ENCODE data around the gene TOMM34. TPM values are rescaled to one million over a fixed set of nuclear protein-coding genes. Genes with fewer than 3 reads are reported as not detected.
A peak's percentile ranks its signal among the peaks of the same experiment; 100 is the strongest.

The TOMM34 gene
- total and polyA plus RNA-seq, 2 of the 13 experiments (the other 11 are each of a cell fraction or from before 2014, with no cell fraction given): 36.2 to 52.0 TPM

GRCh38 chr20:44966030-44966961 lies 6.1 kb upstream of the TOMM34 start, which contains the start of gene STK4 (continued):
- TF ChIP-seq HMGXB4 (CRISPR knock-in tag; IDR thresholded peaks at IDR 0.05; ENCODE audit: borderline replicate concordance in 1 of 2, low read depth in 1 of 2) (peak; percentile 96 to 99), ZNF597 (CRISPR knock-in tag; IDR thresholded peaks at IDR 0.05) (peak; percentile 77; the same call in 1 of the 2 replicates), WIZ (CRISPR knock-in tag; IDR thresholded peaks at IDR 0.05) (peak; percentile 95), ZNF282 (IDR thresholded peaks at IDR 0.05; ENCODE audit: partially characterized antibody) (no peak), KDM4B (CRISPR knock-in tag; IDR thresholded peaks at IDR 0.05) (peak; percentile 89), ZNF3 (CRISPR knock-in tag; IDR thresholded peaks at IDR 0.05) (peak; percentile 54; the same call in 1 of the 2 replicates), NCOA1 (CRISPR knock-in tag; IDR thresholded peaks at IDR 0.05) (no peak), ZNF879 (CRISPR knock-in tag; IDR thresholded peaks at IDR 0.05) (peak; percentile 41; the same call in 1 of the 2 replicates), KLF16 (CRISPR knock-in tag; IDR thresholded peaks at IDR 0.05) (peak in 1 of 2 experiments; percentile 97; a peak in 2 of 4 replicates), SKI (IDR thresholded peaks at IDR 0.05; ENCODE audit: partially characterized antibody) (peak; percentile 55), LCORL (IDR thresholded peaks at IDR 0.05) (no peak), LCORL (CRISPR knock-in tag; IDR thresholded peaks at IDR 0.05) (peak; percentile 96)
- TF ChIP-seq, protein P1, sequence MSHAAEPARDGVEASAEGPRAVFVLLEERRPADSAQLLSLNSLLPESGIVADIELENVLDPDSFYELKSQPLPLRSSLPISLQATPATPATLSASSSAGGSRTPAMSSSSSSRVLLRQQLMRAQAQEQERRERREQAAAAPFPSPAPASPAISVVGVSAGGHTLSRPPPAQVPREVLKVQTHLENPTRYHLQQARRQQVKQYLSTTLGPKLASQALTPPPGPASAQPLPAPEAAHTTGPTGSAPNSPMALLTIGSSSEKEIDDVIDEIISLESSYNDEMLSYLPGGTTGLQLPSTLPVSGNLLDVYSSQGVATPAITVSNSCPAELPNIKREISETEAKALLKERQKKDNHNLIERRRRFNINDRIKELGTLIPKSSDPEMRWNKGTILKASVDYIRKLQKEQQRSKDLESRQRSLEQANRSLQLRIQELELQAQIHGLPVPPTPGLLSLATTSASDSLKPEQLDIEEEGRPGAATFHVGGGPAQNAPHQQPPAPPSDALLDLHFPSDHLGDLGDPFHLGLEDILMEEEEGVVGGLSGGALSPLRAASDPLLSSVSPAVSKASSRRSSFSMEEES (CRISPR knock-in tag; IDR thresholded peaks at IDR 0.05): peak; percentile 98
- TF ChIP-seq, protein P2, sequence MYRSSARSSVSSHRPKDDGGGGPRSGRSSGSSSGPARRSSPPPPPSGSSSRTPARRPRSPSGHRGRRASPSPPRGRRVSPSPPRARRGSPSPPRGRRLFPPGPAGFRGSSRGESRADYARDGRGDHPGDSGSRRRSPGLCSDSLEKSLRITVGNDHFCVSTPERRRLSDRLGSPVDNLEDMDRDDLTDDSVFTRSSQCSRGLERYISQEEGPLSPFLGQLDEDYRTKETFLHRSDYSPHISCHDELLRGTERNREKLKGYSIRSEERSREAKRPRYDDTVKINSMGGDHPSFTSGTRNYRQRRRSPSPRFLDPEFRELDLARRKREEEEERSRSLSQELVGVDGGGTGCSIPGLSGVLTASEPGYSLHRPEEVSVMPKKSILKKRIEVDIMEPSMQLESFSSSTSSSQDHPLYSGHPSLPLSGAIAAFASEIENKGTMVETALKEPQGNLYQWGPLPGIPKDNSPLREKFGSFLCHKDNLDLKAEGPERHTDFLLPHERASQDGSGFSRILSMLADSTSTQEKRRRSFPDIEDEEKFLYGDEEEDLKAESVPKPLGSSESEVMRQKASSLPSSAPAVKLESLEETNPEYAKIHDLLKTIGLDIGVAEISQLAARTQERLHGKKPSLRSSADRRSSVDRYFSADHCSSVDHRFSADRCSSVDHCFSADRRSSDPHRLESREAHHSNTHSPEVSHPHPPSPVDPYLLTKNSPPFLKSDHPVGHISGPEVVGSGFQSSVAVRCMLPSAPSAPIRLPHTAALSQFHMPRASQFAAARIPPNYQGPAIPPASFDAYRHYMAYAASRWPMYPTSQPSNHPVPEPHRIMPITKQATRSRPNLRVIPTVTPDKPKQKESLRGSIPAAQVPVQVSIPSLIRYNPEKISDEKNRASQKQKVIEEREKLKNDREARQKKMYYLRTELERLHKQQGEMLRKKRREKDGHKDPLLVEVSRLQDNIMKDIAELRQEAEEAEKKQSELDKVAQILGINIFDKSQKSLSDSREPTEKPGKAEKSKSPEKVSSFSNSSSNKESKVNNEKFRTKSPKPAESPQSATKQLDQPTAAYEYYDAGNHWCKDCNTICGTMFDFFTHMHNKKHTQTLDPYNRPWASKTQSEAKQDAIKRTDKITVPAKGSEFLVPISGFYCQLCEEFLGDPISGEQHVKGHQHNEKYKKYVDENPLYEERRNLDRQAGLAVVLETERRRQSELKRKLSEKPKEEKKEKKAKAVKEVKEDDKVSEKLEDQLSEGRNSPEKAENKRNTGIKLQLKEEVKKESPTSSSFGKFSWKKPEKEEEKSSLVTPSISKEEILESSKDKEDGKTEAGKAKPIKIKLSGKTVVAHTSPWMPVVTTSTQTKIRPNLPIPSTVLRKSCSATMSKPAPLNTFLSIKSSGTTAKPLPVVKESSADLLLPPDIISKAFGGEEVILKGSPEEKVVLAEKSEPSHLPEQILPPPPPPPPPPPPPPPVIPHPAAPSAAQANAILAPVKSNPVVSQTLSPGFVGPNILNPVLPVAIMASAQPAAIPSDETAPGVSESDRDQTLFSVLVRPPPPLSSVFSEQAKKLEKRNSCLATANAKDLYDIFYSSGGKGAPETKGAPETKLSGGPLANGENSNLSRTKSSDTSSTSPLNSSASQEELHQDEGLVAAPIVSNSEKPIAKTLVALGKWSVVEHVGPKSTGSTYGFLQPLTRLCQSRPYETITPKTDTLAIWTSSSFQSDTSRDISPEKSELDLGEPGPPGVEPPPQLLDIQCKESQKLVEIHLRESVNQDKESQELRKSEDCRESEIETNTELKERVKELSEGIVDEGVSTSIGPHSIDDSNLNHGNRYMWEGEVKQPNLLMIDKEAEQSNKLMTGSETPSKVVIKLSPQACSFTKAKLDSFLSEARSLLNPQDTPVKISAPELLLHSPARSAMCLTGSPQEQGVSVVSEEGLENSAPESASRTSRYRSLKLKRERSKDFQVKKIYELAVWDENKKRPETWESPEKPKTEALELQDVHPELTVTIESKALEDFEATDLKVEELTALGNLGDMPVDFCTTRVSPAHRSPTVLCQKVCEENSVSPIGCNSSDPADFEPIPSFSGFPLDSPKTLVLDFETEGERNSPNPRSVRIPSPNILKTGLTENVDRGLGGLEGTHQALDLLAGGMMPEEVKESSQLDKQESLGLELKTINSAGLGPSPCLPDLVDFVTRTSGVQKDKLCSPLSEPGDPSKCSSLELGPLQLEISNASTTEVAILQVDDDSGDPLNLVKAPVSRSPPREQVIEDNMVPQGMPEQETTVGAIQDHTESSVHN (CRISPR knock-in tag; IDR thresholded peaks at IDR 0.05): peak; percentile 81; the same call in 1 of the 2 replicates
